ENCODE data around the gene TRPM5.

GRCh38 chr11:2400069-2400761 is 44.1 kb downstream of the TRPM5 start, which contains the start of gene TSSC4:
- TF ChIP-seq, protein P1, sequence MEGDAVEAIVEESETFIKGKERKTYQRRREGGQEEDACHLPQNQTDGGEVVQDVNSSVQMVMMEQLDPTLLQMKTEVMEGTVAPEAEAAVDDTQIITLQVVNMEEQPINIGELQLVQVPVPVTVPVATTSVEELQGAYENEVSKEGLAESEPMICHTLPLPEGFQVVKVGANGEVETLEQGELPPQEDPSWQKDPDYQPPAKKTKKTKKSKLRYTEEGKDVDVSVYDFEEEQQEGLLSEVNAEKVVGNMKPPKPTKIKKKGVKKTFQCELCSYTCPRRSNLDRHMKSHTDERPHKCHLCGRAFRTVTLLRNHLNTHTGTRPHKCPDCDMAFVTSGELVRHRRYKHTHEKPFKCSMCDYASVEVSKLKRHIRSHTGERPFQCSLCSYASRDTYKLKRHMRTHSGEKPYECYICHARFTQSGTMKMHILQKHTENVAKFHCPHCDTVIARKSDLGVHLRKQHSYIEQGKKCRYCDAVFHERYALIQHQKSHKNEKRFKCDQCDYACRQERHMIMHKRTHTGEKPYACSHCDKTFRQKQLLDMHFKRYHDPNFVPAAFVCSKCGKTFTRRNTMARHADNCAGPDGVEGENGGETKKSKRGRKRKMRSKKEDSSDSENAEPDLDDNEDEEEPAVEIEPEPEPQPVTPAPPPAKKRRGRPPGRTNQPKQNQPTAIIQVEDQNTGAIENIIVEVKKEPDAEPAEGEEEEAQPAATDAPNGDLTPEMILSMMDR (IDR thresholded peaks at IDR 0.05): peak; percentile 76 to 99 (median 97)
- TF ChIP-seq EP300 (IDR thresholded peaks at IDR 0.05; ENCODE audit: low read depth) (peak; percentile 98), POLR2A (IDR thresholded peaks at IDR 0.05) (peak; percentile 95)

Measured in transverse colon (tissue), 3 donors.